Measurements from ENCODE around the gene TNPO2. TPM values are rescaled to one million over a fixed set of nuclear protein-coding genes. Genes with fewer than 3 reads are reported as not detected.

Gene TNPO2
- total and polyA plus RNA-seq, 2 experiments from 2014 or later = 37.1 to 83.0 TPM

DNA sequence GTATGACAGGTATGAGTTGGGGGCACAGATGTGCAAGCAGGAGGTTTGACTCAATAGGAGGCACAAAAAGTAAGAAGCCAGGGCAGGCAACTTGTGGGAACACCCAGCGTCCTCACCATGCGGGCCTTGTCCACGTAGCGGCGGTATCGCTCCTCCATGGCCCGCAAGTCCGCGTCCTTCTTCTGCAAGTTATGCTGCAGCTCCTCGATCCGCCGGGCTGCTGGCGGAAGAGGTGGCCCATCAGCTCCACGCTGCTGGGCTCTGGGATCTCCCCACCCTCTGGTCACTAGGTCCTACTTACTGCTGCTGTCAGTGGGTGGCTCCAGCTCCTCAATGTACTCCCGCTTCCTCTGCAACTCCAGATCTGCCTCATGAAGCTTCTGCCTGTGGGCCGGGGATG is 41.0 kb upstream of the TNPO2 start (continued):
- TF ChIP-seq, protein P1, sequence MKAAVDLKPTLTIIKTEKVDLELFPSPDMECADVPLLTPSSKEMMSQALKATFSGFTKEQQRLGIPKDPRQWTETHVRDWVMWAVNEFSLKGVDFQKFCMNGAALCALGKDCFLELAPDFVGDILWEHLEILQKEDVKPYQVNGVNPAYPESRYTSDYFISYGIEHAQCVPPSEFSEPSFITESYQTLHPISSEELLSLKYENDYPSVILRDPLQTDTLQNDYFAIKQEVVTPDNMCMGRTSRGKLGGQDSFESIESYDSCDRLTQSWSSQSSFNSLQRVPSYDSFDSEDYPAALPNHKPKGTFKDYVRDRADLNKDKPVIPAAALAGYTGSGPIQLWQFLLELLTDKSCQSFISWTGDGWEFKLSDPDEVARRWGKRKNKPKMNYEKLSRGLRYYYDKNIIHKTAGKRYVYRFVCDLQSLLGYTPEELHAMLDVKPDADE (IDR thresholded peaks at IDR 0.05) = no peak

DNA sequence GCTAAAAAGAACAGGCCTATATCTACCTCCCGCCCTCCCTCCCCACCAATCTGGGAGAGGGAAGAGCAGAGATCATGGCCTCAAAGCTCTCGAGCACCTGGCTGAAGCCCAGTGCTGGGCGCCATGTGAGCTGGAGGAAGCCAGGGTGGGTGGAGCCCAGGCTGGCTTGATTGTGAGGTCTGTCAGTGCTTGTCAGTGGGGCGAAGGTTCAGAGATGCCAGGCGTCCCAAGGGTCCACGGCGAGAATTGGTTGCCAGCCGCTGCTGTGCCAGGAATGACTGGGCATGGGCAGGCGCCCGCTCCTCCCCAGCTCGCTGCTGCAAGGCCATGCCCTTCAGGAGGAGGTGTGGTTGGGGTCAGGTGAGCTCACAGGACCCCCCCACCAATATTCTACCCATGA is 39.4 kb upstream of the TNPO2 start:
- Mint-ChIP-seq H3K27me3 (ENCODE audit: insufficient read depth, low read depth, poor library complexity) (peaks cover 33% of the 10 kb centered on the region), H3K4me3 (no peak overlapping the region), H3K27ac (no peak overlapping the region), H3K4me1 (peaks cover 8% of the 10 kb centered on the region; the same call in 2 of the 3 replicates), H3K9me3 (peaks cover 6% of the 10 kb centered on the region), H3K36me3 (ENCODE audit: low read depth) (peaks cover 58% of the 10 kb centered on the region)
- Histone ChIP-seq H3K9me2 (ENCODE audit: insufficient read depth) (no peaks in the 10 kb centered on the region), H2AFZ (no peak overlapping the region), H4K20me1 (replicated peaks; ENCODE audit: insufficient read depth) (peaks cover 4% of the 10 kb centered on the region; the same call in 1 of the 2 replicates), H3K4me2 (no peak overlapping the region), H3K36me3 (ENCODE audit: insufficient read depth) (0 out of 2 replicates have a peak, but pooled peaks cover 9% of the 10 kb centered on the region), H3K27me3 (ENCODE audit: insufficient read depth) (no peaks in the 10 kb centered on the region), H3K4me1 (ENCODE audit: insufficient read depth) (no peaks in the 10 kb centered on the region), H3F3A (replicated peaks; ENCODE audit: low read depth) (peaks cover 17% of the 10 kb centered on the region), H3K4me3 (no peak overlapping the region), H3K79me2 (replicated peaks; ENCODE audit: insufficient read depth) (0 out of 2 replicates have a peak, but pooled peaks cover 3% of the 10 kb centered on the region), H3K27ac (ENCODE audit: low read depth) (no peak overlapping the region)
- DNase-seq (ENCODE audit: low spot score) (no peak), ATAC-seq (no peak)
- TF ChIP-seq POLR2AphosphoS5 (IDR thresholded peaks at IDR 0.05; ENCODE audit: low read depth) (no peak), EZH2 (IDR thresholded peaks at IDR 0.05; ENCODE audit: low read depth, unreplicated experiment) (no peak), ZNF114 (CRISPR knock-in tag; IDR thresholded peaks at IDR 0.05) (no peak), JUNB (IDR thresholded peaks at IDR 0.05; ENCODE audit: unreplicated experiment) (no peak), CREB1 (CRISPR knock-in tag; IDR thresholded peaks at IDR 0.05; ENCODE audit: low read depth) (no peak), EZH2phosphoT487 (IDR thresholded peaks at IDR 0.05; ENCODE audit: unreplicated experiment) (no peak), STAT1 (IDR thresholded peaks at IDR 0.05; ENCODE audit: unreplicated experiment) (no peak), NANOG (IDR thresholded peaks at IDR 0.05; ENCODE audit: borderline replicate concordance) (no peak)
- TF ChIP-seq, protein P2, sequence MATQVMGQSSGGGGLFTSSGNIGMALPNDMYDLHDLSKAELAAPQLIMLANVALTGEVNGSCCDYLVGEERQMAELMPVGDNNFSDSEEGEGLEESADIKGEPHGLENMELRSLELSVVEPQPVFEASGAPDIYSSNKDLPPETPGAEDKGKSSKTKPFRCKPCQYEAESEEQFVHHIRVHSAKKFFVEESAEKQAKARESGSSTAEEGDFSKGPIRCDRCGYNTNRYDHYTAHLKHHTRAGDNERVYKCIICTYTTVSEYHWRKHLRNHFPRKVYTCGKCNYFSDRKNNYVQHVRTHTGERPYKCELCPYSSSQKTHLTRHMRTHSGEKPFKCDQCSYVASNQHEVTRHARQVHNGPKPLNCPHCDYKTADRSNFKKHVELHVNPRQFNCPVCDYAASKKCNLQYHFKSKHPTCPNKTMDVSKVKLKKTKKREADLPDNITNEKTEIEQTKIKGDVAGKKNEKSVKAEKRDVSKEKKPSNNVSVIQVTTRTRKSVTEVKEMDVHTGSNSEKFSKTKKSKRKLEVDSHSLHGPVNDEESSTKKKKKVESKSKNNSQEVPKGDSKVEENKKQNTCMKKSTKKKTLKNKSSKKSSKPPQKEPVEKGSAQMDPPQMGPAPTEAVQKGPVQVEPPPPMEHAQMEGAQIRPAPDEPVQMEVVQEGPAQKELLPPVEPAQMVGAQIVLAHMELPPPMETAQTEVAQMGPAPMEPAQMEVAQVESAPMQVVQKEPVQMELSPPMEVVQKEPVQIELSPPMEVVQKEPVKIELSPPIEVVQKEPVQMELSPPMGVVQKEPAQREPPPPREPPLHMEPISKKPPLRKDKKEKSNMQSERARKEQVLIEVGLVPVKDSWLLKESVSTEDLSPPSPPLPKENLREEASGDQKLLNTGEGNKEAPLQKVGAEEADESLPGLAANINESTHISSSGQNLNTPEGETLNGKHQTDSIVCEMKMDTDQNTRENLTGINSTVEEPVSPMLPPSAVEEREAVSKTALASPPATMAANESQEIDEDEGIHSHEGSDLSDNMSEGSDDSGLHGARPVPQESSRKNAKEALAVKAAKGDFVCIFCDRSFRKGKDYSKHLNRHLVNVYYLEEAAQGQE (IDR thresholded peaks at IDR 0.05; ENCODE audit: unreplicated experiment) = no peak
- TF ChIP-seq, protein P3, sequence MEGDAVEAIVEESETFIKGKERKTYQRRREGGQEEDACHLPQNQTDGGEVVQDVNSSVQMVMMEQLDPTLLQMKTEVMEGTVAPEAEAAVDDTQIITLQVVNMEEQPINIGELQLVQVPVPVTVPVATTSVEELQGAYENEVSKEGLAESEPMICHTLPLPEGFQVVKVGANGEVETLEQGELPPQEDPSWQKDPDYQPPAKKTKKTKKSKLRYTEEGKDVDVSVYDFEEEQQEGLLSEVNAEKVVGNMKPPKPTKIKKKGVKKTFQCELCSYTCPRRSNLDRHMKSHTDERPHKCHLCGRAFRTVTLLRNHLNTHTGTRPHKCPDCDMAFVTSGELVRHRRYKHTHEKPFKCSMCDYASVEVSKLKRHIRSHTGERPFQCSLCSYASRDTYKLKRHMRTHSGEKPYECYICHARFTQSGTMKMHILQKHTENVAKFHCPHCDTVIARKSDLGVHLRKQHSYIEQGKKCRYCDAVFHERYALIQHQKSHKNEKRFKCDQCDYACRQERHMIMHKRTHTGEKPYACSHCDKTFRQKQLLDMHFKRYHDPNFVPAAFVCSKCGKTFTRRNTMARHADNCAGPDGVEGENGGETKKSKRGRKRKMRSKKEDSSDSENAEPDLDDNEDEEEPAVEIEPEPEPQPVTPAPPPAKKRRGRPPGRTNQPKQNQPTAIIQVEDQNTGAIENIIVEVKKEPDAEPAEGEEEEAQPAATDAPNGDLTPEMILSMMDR (conservative IDR thresholded peaks at IDR 0.05; ENCODE audit: low read depth in 2 of 2) = no peak
- TF ChIP-seq, protein P1 (IDR thresholded peaks at IDR 0.05) = no peak
- TF ChIP-seq, protein P4, sequence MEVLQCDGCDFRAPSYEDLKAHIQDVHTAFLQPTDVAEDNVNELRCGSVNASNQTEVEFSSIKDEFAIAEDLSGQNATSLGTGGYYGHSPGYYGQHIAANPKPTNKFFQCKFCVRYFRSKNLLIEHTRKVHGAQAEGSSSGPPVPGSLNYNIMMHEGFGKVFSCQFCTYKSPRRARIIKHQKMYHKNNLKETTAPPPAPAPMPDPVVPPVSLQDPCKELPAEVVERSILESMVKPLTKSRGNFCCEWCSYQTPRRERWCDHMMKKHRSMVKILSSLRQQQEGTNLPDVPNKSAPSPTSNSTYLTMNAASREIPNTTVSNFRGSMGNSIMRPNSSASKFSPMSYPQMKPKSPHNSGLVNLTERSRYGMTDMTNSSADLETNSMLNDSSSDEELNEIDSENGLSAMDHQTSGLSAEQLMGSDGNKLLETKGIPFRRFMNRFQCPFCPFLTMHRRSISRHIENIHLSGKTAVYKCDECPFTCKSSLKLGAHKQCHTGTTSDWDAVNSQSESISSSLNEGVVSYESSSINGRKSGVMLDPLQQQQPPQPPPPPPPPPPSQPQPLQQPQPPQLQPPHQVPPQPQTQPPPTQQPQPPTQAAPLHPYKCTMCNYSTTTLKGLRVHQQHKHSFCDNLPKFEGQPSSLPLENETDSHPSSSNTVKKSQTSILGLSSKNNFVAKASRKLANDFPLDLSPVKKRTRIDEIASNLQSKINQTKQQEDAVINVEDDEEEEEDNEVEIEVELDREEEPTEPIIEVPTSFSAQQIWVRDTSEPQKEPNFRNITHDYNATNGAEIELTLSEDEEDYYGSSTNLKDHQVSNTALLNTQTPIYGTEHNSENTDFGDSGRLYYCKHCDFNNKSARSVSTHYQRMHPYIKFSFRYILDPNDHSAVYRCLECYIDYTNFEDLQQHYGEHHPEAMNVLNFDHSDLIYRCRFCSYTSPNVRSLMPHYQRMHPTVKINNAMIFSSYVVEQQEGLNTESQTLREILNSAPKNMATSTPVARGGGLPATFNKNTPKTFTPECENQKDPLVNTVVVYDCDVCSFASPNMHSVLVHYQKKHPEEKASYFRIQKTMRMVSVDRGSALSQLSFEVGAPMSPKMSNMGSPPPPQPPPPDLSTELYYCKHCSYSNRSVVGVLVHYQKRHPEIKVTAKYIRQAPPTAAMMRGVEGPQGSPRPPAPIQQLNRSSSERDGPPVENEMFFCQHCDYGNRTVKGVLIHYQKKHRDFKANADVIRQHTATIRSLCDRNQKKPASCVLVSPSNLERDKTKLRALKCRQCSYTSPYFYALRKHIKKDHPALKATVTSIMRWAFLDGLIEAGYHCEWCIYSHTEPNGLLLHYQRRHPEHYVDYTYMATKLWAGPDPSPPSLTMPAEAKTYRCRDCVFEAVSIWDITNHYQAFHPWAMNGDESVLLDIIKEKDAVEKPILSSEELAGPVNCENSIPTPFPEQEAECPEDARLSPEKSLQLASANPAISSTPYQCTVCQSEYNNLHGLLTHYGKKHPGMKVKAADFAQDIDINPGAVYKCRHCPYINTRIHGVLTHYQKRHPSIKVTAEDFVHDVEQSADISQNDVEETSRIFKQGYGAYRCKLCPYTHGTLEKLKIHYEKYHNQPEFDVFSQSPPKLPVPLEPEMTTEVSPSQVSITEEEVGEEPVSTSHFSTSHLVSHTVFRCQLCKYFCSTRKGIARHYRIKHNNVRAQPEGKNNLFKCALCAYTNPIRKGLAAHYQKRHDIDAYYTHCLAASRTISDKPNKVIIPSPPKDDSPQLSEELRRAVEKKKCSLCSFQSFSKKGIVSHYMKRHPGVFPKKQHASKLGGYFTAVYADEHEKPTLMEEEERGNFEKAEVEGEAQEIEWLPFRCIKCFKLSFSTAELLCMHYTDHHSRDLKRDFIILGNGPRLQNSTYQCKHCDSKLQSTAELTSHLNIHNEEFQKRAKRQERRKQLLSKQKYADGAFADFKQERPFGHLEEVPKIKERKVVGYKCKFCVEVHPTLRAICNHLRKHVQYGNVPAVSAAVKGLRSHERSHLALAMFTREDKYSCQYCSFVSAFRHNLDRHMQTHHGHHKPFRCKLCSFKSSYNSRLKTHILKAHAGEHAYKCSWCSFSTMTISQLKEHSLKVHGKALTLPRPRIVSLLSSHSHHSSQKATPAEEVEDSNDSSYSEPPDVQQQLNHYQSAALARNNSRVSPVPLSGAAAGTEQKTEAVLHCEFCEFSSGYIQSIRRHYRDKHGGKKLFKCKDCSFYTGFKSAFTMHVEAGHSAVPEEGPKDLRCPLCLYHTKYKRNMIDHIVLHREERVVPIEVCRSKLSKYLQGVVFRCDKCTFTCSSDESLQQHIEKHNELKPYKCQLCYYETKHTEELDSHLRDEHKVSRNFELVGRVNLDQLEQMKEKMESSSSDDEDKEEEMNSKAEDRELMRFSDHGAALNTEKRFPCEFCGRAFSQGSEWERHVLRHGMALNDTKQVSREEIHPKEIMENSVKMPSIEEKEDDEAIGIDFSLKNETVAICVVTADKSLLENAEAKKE (CRISPR knock-in tag; IDR thresholded peaks at IDR 0.05) = no peak

Measured in GM23338 (cell line).